Prostate gland (tissue), 2 donors: ENCODE data around the gene SGCD. TPM values are rescaled to one million over a fixed set of nuclear protein-coding genes. Genes with fewer than 3 reads are reported as not detected.

ENCODE experiments used
- DNase-seq: peaks from one replicate; pipeline ENCODE4 v3.0.0-alpha.2; 2019; ENCODE audit warnings: low spot score
- H3K27ac ChIP-seq, 2 donors: fragments of 200-600 bp; sonication (generic); 2 replicates each; pipeline ENCODE4 v1.5.1; 2017 to 2019
- H3K27me3 ChIP-seq: fragments of 200-600 bp; sonication (generic); replicated peaks from 2 replicates; pipeline ENCODE4 v1.5.1; 2019; ENCODE audit not compliant: insufficient read depth
- H3K36me3 ChIP-seq, 2 donors: fragments of 200-600 bp; sonication (generic); 1 replicate in 1 of 2; 2 replicates in 1 of 2; pipeline versions ENCODE4 v1.5.1 to v1.8.1; 2017 to 2019
- H3K4me1 ChIP-seq: fragments of 200-600 bp; sonication (generic); replicated peaks from 2 replicates; pipeline ENCODE4 v1.5.1; 2019
- H3K4me3 ChIP-seq, 2 donors: fragments of 200-600 bp; sonication (generic); 2 replicates each; pipeline ENCODE4 v1.5.1; 2017 to 2019
- H3K9me3 ChIP-seq: fragments of 200-600 bp; sonication (generic); 2 replicates; pipeline ENCODE4 v1.5.1; 2017
- CTCF ChIP-seq, 4 experiments: fragments of 200-600 bp in 2 of 4; fragments of 450-650 bp in 2 of 4; sonication (generic) in 2 of 4; IDR thresholded peaks; 1 replicate in 3 of 4; 2 replicates in 1 of 4; pipeline ENCODE4 v1.5.1; 2016 to 2019; ENCODE audit warnings: antibody characterized with exemption in 4 of 4, mild to moderate bottlenecking in 2 of 4, moderate library complexity in 2 of 4
- POLR2A ChIP-seq: fragments of 450-650 bp; IDR thresholded peaks from one replicate; pipeline ENCODE4 v1.6.1; 2016; ENCODE audit warnings: antibody characterized with exemption, mild to moderate bottlenecking
- POLR2AphosphoS5 ChIP-seq: sonication (generic); formaldehyde crosslinking; IDR thresholded peaks from one replicate; pipeline ENCODE4 v1.6.1; 2017; ENCODE audit warnings: antibody characterized with exemption
- WGBS: methylation state at CpG from one replicate; pipeline ENCODE4 v1.1.5; 2018; 5-methylcytosine and 5-hydroxymethylcytosine counted together
- intact Hi-C: fragments of 100-400 bp; cut with DNase I; formaldehyde crosslinking; loops from one replicate; pipeline ENCODE4 v1.14.2; 2022
- total RNA-seq, 2 donors: library from RNA; depleted of rRNA; stranded (reverse); fragments of >200 nt; gene quantifications; one replicate each; pipeline ENCODE4 v1.1.0, GENCODE V29; 2016

SGCD gene
- total RNA-seq, 2 donors from 2014 or later = 3.2 to 3.6 TPM

GRCh38 chr5:156367597-156367996 lies 40.6 kb downstream of the SGCD start:
- H3K27me3 ChIP-seq = no peaks in the 10 kb centered on the region
- 90% methylated on average over 3 of the region's 3 CpGs for WGBS
- intact Hi-C loops = no loop called here
- H3K4me3 ChIP-seq = no peak overlapping the region
- no peaks in the 10 kb centered on the region for H3K9me3 ChIP-seq
- no peak overlapping the region for H3K27ac ChIP-seq
- DNase-seq = no peak
- TF ChIP-seq POLR2AphosphoS5 (no peak), POLR2A (no peak), CTCF (IDR thresholded peaks at IDR 0.05) (no peak)
- H3K36me3 ChIP-seq = no peaks in the 10 kb centered on the region
- no peaks in the 10 kb centered on the region for H3K4me1 ChIP-seq

- intact Hi-C loops = no loop called here
- Histone ChIP-seq H3K9me3 (no peaks in the 10 kb centered on the region), H3K4me1 (no peaks in the 10 kb centered on the region), H3K27ac (no peak overlapping the region), H3K36me3 (no peaks in the 10 kb centered on the region), H3K4me3 (no peak overlapping the region), H3K27me3 (no peaks in the 10 kb centered on the region)
- TF ChIP-seq CTCF (IDR thresholded peaks at IDR 0.05) (no peak), POLR2A (no peak), POLR2AphosphoS5 (no peak)
- DNase-seq = no peak
- WGBS = 52% methylated on average over 3 of the region's 3 CpGs
These were observed 49.0 kb downstream of the SGCD start for GRCh38 chr5:156375895-156376495.

- Histone ChIP-seq H3K4me1 (no peaks in the 10 kb centered on the region), H3K27me3 (no peaks in the 10 kb centered on the region), H3K4me3 (no peak overlapping the region), H3K27ac (no peak overlapping the region), H3K9me3 (no peaks in the 10 kb centered on the region), H3K36me3 (no peaks in the 10 kb centered on the region)
- TF ChIP-seq POLR2AphosphoS5 = no peak
- no peak for TF ChIP-seq POLR2A
- no peak for TF ChIP-seq CTCF (IDR thresholded peaks at IDR 0.05)
- no peak for DNase-seq
- intact Hi-C loops = no loop called here
These were observed 49.8 kb downstream of the SGCD start for GRCh38 chr5:156376751-156377150.

DNA sequence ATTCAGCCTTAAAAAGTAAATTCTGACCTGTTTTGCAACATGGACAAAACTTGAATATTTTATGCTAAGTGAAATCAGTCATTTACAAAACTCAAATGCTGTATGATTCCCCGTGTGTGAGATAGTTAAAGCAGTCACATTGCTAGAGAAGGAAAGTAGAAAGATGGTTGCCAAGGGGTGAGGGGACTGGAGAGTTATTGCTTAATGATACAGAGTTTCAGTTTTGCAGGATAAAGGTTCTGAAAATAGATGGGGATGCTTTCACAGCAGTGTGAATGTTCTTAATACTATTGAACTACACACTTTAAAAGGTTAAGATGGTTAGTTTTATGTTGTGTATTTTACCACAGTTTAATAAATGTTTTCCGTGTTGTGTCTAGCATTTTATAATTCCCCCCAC lies 51.2 kb downstream of the SGCD start:
- Histone ChIP-seq H3K36me3 (no peaks in the 10 kb centered on the region), H3K4me1 (no peaks in the 10 kb centered on the region), H3K27ac (no peak overlapping the region), H3K9me3 (no peaks in the 10 kb centered on the region), H3K4me3 (no peak overlapping the region), H3K27me3 (no peaks in the 10 kb centered on the region)
- intact Hi-C loops = no loop called here
- TF ChIP-seq POLR2A = no peak
- WGBS = 81% methylated on average over 2 of the region's 2 CpGs
- no peak for DNase-seq

DNA sequence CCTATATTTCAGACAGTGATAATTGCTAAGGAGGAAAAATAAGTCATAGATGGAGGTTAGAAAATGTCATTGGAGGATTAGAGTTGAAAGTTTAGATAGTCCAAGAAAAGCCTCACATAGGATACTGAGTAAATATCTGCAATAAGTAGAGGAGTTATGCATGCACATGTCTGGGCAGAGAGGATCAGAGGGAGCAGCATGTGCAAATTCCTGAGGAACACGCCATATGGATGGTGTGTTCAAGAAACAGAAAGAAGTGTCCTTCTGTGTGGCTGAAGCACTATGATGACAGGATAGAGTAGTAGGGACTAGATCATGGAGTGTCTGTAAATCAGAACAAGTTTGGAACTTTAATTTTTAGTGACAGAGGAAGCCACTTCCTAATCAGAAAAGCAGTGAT lies 52.2 kb downstream of the SGCD start:
- Histone ChIP-seq H3K4me3 (no peak overlapping the region), H3K36me3 (no peaks in the 10 kb centered on the region), H3K4me1 (no peaks in the 10 kb centered on the region), H3K27me3 (no peaks in the 10 kb centered on the region), H3K9me3 (no peaks in the 10 kb centered on the region), H3K27ac (no peak overlapping the region)
- no peak for TF ChIP-seq POLR2AphosphoS5
- TF ChIP-seq POLR2A = no peak
- no peak for TF ChIP-seq CTCF (IDR thresholded peaks at IDR 0.05)
- WGBS = 46% methylated on average over 1 of the region's 1 CpG
- no peak for DNase-seq
- intact Hi-C loops = no loop called here
